GM12878 (cell line): Measurements from ENCODE around the gene COTL1. TPM values are rescaled to one million over a fixed set of nuclear protein-coding genes. Genes with fewer than 3 reads are reported as not detected.

ENCODE experiments used
- ATAC-seq: fragments of 200-7000 bp; cut with Tn5 transposase; 3 replicates; pipeline ENCODE4 v1.9.1; 2020; ENCODE audit warnings: mild to moderate bottlenecking, moderate library complexity
- BruUV-seq: library from RNA; stranded (reverse); fragments of 400-500 nt; replicated peaks from 2 replicates; lab custom pipeline; 2021; lab: Mats Ljungman, UMichigan
- CTCF ChIA-PET: fragments of 300-600 bp; sonication (Branson Sonifier 250); formaldehyde crosslinking; extraction: SDS; loops from one replicate; lab custom pipeline; 2021; ENCODE audit warnings: inconsistent platforms; lab: Yijun Ruan, JAX
- POLR2A ChIA-PET: fragments of 350-600 bp; formaldehyde crosslinking; extraction: SDS; loops from one replicate; lab custom pipeline; 2021; ENCODE audit warnings: inconsistent platforms; lab: Charles Lee
- RAD21 ChIA-PET: fragments of 300-600 bp; sonication (Branson Sonifier 250); formaldehyde crosslinking; loops from one replicate; lab custom pipeline; 2023; ENCODE audit warnings: antibody characterized with exemption; ENCODE audit not compliant: unreplicated experiment; lab: Charles Lee
- SMC1A ChIA-PET: fragments of 300-600 bp; sonication (Branson Sonifier 250); formaldehyde crosslinking; loops from one replicate; lab custom pipeline; 2023; ENCODE audit not compliant: unreplicated experiment, uncharacterized antibody; lab: Charles Lee
- DNase-seq: peaks from one replicate; pipeline ENCODE4 v3.0.0-alpha.2; 2011; ENCODE audit warnings: low read depth, low spot score
- FAIRE-seq: peaks from 3 replicates; lab custom pipeline; 2011; peaks lifted over from hg19 to GRCh38; lab: Jason Lieb, UNC
- H2AFZ ChIP-seq: 2 replicates; pipeline ENCODE4 v1.6.0; 2011; ENCODE audit warnings: low read depth, low read length, control low read depth; ENCODE audit not compliant: control insufficient read depth
- H3K27ac ChIP-seq: 2 replicates; pipeline ENCODE4 v1.5.1; 2011; ENCODE audit warnings: control low read depth; ENCODE audit not compliant: control insufficient read depth, insufficient read depth
- H3K27me3 ChIP-seq, 2 experiments: replicated peaks in 1 of 2; 2 replicates each; pipeline versions ENCODE4 v1.6.0 to v1.6.1; 2011; ENCODE audit warnings: low read length in 1 of 2; ENCODE audit not compliant: control insufficient read depth in 2 of 2, insufficient read depth in 2 of 2
- H3K36me3 ChIP-seq, 2 experiments: 2 replicates each; pipeline ENCODE4 v1.5.1; 2011; ENCODE audit warnings: low read length in 1 of 2; ENCODE audit not compliant: control insufficient read depth in 2 of 2, insufficient read depth in 2 of 2
- H3K4me1 ChIP-seq: 2 replicates; pipeline ENCODE4 v1.6.1; 2011; ENCODE audit warnings: mild to moderate bottlenecking, low read length, moderate library complexity, mixed read lengths; ENCODE audit not compliant: control insufficient read depth, insufficient read depth
- H3K4me2 ChIP-seq: 2 replicates; pipeline ENCODE4 v1.6.0; 2011; ENCODE audit warnings: control low read depth; ENCODE audit not compliant: control insufficient read depth, insufficient read depth
- H3K4me3 ChIP-seq: fragments of 200-600 bp; sonication (generic); 2 replicates; pipeline ENCODE4 v1.5.1; 2016
- H3K79me2 ChIP-seq: 2 replicates; pipeline ENCODE4 v1.6.0; 2011; ENCODE audit warnings: low read length; ENCODE audit not compliant: control insufficient read depth, insufficient read depth
- H3K9ac ChIP-seq: 2 replicates; pipeline ENCODE4 v1.8.0; 2011; ENCODE audit warnings: low read length, control low read depth, mixed read lengths; ENCODE audit not compliant: control insufficient read depth, insufficient read depth
- H3K9me3 ChIP-seq: replicated peaks from 3 replicates; pipeline ENCODE4 v1.5.1; 2011; ENCODE audit warnings: mild to moderate bottlenecking, low read length; ENCODE audit not compliant: control insufficient read depth, insufficient read depth
- H4K20me1 ChIP-seq: 2 replicates; pipeline ENCODE4 v1.6.0; 2011; ENCODE audit not compliant: control insufficient read depth, insufficient read depth
- GABPA ChIP-seq: IDR thresholded peaks from 2 replicates; pipeline ENCODE4 v1.6.1; 2014; ENCODE audit warnings: antibody characterized with exemption, low read depth, mild to moderate bottlenecking, inconsistent platforms
- HCFC1 ChIP-seq: fragments of 150-350 bp; IDR thresholded peaks from 2 replicates; pipeline ENCODE4 v1.6.1; 2014; ENCODE audit warnings: low read length
- MXI1 ChIP-seq: fragments of 150-350 bp; IDR thresholded peaks from 2 replicates; pipeline ENCODE4 v1.6.1; 2011; ENCODE audit warnings: low read depth, mild to moderate bottlenecking, inconsistent platforms, low read length, improper control_type of control experiment
- NFYA ChIP-seq: IDR thresholded peaks from 2 replicates; pipeline ENCODE4 v1.6.1; 2011; ENCODE audit warnings: low read depth, mild to moderate bottlenecking, low read length, improper control_type of control experiment, borderline replicate concordance
- NR2C1 ChIP-seq: fragments of 450-650 bp; IDR thresholded peaks from 2 replicates; pipeline ENCODE4 v1.6.1; 2017; ENCODE audit warnings: antibody characterized with exemption, mild to moderate bottlenecking, moderate library complexity
- SREBF2 ChIP-seq: IDR thresholded peaks from 2 replicates; pipeline ENCODE4 v1.6.1; 2012; ENCODE audit warnings: mild to moderate bottlenecking, low read length
- ZSCAN29 ChIP-seq: fragments of 450-650 bp; IDR thresholded peaks from 2 replicates; pipeline ENCODE4 v1.6.1; 2017; ENCODE audit warnings: mild to moderate bottlenecking, moderate library complexity
- WGBS: methylation state at CpG from one replicate; pipeline ENCODE4 v1.1.6; 2016; ENCODE audit warnings: low lambda C conversion rate; ENCODE audit not compliant: insufficient replicate concordance, insufficient coverage; ENCODE audit errors: missing lambda C conversion rate; 5-methylcytosine and 5-hydroxymethylcytosine counted together
- in situ Hi-C: fragments of 300-500 bp; cut with MboI; formaldehyde crosslinking; loops from 9 replicates; pipeline ENCODE4 v1.14.3; 2018; ENCODE audit warnings: mixed read lengths
- intact Hi-C: fragments of 100-400 bp; cut with micrococcal nuclease; formaldehyde crosslinking; loops from one replicate; pipeline ENCODE4 v1.14.2; 2022; ENCODE audit not compliant: unreplicated experiment
- polyA plus RNA-seq, 11 experiments: library from polyadenylated mRNA; depleted of rRNA in 4 of 11; unstranded in 6 of 11; stranded (reverse) in 5 of 11; fragments of >200 nt; fragmentation: Nextera tagmentation in 4 of 11; fragmentation: Illumina TruSeq in 1 of 11; extraction: Ambion mirVana in 4 of 11; extraction: Trizol in 1 of 11; gene quantifications; 1 replicate in 1 of 11; 2 replicates in 10 of 11; pipeline versions ENCODE4 v1.2.1 to v1.2.3, GENCODE V29; 2011 to 2016; ENCODE audit warnings: inconsistent platforms in 2 of 11, missing spikeins in 2 of 11, low read depth in 1 of 11
- total RNA-seq, 4 experiments: library from RNA; depleted of rRNA in 3 of 4; stranded (reverse); fragments of >200 nt in 3 of 4; fragmentation: Illumina TruSeq in 1 of 4; extraction: Trizol in 1 of 4; gene quantifications; 2 replicates each; pipeline versions ENCODE4 v1.2.1 to v1.2.3, GENCODE V29; 2013 to 2021
- TF ChIP-seq, protein P1 (sequence below): fragments of 450-650 bp; IDR thresholded peaks from 2 replicates; pipeline ENCODE4 v1.6.1; 2016; ENCODE audit warnings: mild to moderate bottlenecking
- TF ChIP-seq, protein P2 (sequence below): IDR thresholded peaks from 2 replicates; pipeline ENCODE4 v1.6.1; 2011; ENCODE audit warnings: borderline replicate concordance, low read depth, mild to moderate bottlenecking, moderate library complexity, low read length; ENCODE audit not compliant: insufficient read depth, poor library complexity, severe bottlenecking

The COTL1 gene
- total and polyA plus RNA-seq, 10 of the 15 experiments (the other 5 are each of a cell fraction or from before 2014, with no cell fraction given) = 140 to 894 (median 330) TPM

DNA sequence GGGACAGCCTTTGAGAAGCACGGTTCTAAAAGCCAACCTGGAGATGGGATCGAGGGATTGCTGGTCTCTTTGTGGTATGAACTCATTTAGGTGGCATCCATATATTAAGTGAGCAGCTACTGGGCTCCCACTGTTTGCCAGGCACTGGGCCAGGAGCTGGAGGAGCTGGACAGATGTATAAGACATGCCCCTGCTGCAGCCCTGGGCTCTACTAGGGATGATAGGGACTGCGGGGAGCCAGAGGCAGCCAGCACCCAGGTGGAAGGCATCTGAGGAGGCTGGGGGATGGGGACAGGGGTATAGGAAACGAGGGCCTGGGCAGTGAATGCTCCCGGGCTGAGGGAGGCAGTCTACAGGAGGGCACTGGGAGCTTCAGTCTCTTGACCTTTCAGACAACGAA, 60.4 kb downstream of the COTL1 start:
- Histone ChIP-seq H3K27ac (no peak overlapping the region), H3K27me3 (no peaks in the 10 kb centered on the region; a peak in 1 of 4 replicates), H3K79me2 (no peaks in the 10 kb centered on the region), H3K36me3 (peaks cover 0 to 2% of the 10 kb centered on the region in 2 experiments; a peak in 2 of 4 replicates), H3K4me1 (peaks cover 15% of the 10 kb centered on the region), H3K9ac (no peak overlapping the region), H2AFZ (no peak overlapping the region), H3K4me3 (no peak overlapping the region), H3K9me3 (no peaks in the 10 kb centered on the region), H4K20me1 (no peaks in the 10 kb centered on the region), H3K4me2 (no peak overlapping the region)
- WGBS = 70% methylated on average over 6 of the region's 6 CpGs
- RAD21 ChIA-PET = no interaction called here
- DNase-seq (no peak), FAIRE-seq (no peak), ATAC-seq (no peak)
- CTCF ChIA-PET = no interaction called here
- intact Hi-C loops (no loop called here), in situ Hi-C loops (no loop called here)
- POLR2A ChIA-PET = no interaction called here
- SMC1A ChIA-PET = interaction anchor here (1.8 kb wide), 1 partner anchor 13 kb away, joined by 5 read pairs; no protein-coding TSS in a partner anchor
- no TSS peak for BruUV-seq
- TF ChIP-seq NR2C1 (no peak), GABPA (no peak)
- TF ChIP-seq, protein P1, sequence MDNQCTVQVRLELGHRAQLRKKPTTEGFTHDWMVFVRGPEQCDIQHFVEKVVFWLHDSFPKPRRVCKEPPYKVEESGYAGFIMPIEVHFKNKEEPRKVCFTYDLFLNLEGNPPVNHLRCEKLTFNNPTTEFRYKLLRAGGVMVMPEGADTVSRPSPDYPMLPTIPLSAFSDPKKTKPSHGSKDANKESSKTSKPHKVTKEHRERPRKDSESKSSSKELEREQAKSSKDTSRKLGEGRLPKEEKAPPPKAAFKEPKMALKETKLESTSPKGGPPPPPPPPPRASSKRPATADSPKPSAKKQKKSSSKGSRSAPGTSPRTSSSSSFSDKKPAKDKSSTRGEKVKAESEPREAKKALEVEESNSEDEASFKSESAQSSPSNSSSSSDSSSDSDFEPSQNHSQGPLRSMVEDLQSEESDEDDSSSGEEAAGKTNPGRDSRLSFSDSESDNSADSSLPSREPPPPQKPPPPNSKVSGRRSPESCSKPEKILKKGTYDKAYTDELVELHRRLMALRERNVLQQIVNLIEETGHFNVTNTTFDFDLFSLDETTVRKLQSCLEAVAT = no peak

DNA sequence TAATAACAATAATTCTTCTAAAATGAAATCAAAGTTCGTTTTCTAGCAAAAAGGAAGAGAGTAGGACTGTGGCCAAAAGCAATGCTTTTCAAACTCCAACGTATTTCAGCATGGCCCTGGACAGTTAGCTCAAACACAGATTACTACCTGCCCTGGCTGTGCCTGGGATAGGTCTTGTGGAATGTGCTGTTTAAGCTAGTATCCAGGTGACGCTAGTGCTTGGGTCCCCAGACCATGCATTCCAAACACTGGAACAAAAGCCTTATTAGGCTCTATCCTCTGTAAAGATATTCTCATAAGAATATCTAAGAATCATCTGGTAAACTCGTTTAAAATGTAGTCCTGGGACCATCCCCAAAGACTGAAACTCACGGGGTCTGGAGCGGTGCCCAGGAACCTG, 60.8 kb downstream of the COTL1 start:
- H3K27ac ChIP-seq = no peak overlapping the region
- peaks cover 14% of the 10 kb centered on the region for H3K4me1 ChIP-seq
- TF ChIP-seq, protein P2, sequence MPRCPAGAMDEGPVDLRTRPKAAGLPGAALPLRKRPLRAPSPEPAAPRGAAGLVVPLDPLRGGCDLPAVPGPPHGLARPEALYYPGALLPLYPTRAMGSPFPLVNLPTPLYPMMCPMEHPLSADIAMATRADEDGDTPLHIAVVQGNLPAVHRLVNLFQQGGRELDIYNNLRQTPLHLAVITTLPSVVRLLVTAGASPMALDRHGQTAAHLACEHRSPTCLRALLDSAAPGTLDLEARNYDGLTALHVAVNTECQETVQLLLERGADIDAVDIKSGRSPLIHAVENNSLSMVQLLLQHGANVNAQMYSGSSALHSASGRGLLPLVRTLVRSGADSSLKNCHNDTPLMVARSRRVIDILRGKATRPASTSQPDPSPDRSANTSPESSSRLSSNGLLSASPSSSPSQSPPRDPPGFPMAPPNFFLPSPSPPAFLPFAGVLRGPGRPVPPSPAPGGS = no peak
- TF ChIP-seq MXI1 (no peak), NFYA (no peak), HCFC1 (no peak), SREBF2 (no peak), ZSCAN29 (no peak)
- FAIRE-seq (no peak), ATAC-seq (no peak), DNase-seq (no peak)
- ChIA-PET CTCF (no interaction called here), SMC1A (interaction anchor here (1.8 kb wide), 1 partner anchor 13 kb away, joined by 5 read pairs; no protein-coding TSS in a partner anchor), POLR2A (no interaction called here), RAD21 (no interaction called here)
- no peaks in the 10 kb centered on the region for H3K9me3 ChIP-seq
- WGBS = 40% methylated on average over 6 of the region's 6 CpGs
- H3K27me3 ChIP-seq = no peaks in the 10 kb centered on the region; a peak in 1 of 4 replicates
- no TSS peak for BruUV-seq
- H3K79me2 ChIP-seq = no peaks in the 10 kb centered on the region
- H3K4me3 ChIP-seq = no peak overlapping the region
- intact Hi-C loops (no loop called here), in situ Hi-C loops (no loop called here)
- no peak overlapping the region for H3K9ac ChIP-seq
- H3K36me3 ChIP-seq = no peaks in the 10 kb centered on the region; a peak in 1 of 4 replicates
- H4K20me1 ChIP-seq = no peaks in the 10 kb centered on the region
- H3K4me2 ChIP-seq = no peak overlapping the region
- no peak overlapping the region for H2AFZ ChIP-seq
